ENCODE measurements around the gene MCC.

DNA sequence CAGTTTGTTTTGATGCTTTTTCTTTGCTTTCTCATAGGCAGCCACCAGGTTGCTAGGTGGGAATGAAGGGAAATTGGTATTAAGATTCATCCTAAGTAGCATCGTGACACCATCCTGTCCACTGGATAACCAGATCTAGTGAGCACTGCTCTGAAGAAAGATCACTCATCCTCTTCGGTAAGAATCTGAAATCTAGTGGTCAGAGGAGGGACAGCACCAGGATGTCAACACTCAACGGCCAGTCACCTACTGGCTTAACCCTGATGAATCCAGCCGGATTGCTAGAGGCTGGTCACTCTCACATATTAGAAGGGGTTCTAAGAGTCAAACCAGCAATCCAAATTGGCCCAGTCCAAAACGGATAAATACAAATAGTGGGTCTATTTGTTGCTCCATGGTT, 460.8 kb downstream of the MCC start:
- TF ChIP-seq, protein P1, sequence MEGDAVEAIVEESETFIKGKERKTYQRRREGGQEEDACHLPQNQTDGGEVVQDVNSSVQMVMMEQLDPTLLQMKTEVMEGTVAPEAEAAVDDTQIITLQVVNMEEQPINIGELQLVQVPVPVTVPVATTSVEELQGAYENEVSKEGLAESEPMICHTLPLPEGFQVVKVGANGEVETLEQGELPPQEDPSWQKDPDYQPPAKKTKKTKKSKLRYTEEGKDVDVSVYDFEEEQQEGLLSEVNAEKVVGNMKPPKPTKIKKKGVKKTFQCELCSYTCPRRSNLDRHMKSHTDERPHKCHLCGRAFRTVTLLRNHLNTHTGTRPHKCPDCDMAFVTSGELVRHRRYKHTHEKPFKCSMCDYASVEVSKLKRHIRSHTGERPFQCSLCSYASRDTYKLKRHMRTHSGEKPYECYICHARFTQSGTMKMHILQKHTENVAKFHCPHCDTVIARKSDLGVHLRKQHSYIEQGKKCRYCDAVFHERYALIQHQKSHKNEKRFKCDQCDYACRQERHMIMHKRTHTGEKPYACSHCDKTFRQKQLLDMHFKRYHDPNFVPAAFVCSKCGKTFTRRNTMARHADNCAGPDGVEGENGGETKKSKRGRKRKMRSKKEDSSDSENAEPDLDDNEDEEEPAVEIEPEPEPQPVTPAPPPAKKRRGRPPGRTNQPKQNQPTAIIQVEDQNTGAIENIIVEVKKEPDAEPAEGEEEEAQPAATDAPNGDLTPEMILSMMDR (conservative IDR thresholded peaks at IDR 0.05): no peak
- no peak for TF ChIP-seq ZFX (IDR thresholded peaks at IDR 0.05)
